ENCODE results near the gene DOCK11.
"Not testable (repeated sequence)": the region's sequence is repeated elsewhere in the genome, so short reads cannot be mapped to it uniquely, and the experiment has no call there.

GRCh38 chrX:118732551-118732950, 236.9 kb downstream of the DOCK11 start:
- not testable (repeated sequence) for TF ChIP-seq CTCF (IDR thresholded peaks at IDR 0.05; ENCODE audit: insufficient read depth, low read length); REST (IDR thresholded peaks at IDR 0.05; ENCODE audit: insufficient replicate concordance, low read depth); POLR2AphosphoS5 (IDR thresholded peaks at IDR 0.05; ENCODE audit: low read depth); GABPA (IDR thresholded peaks at IDR 0.05; ENCODE audit: low read depth); SPI1 (IDR thresholded peaks at IDR 0.05; ENCODE audit: borderline replicate concordance, low read depth)
